ENCODE measurements around the gene ANKRD24. TPM values are rescaled to one million over a fixed set of nuclear protein-coding genes. Genes with fewer than 3 reads are reported as not detected.

The ANKRD24 gene
- total RNA-seq, 1 experiment from 2014 or later, result 0.26 TPM

GRCh38 chr19:4164262-4164661 lies 18.2 kb upstream of the ANKRD24 start:
- Histone ChIP-seq H3K4me3 (ENCODE audit: low read depth in 2 of 2, low read length in 2 of 2) (no peak overlapping the region), H3K9me3 (ENCODE audit: control insufficient read depth, insufficient read depth, low read depth, low read length) (no peaks in the 10 kb centered on the region), H3K36me3 (ENCODE audit: control insufficient read depth, insufficient read depth, low read length) (no peaks in the 10 kb centered on the region), H3K4me1 (ENCODE audit: control insufficient read depth, insufficient read depth, low read length) (no peaks in the 10 kb centered on the region), H3K27ac (ENCODE audit: low read length) (no peak overlapping the region), H3K27me3 (ENCODE audit: control insufficient read depth, insufficient read depth, low read length) (no peaks in the 10 kb centered on the region)
- in situ Hi-C loops (cut with HindIII; ENCODE audit: low pct_unique_long_range_greater_than_20kb, low sequenced_read_pairs), result no loop called here
- no TSS peak for BruUV-seq (replicated peaks)
- DNase-seq (ENCODE audit: low read depth, low spot score) (no peak), ATAC-seq (no peak)
- intact Hi-C loops (cut with micrococcal nuclease; ENCODE audit: unreplicated experiment), result no loop called here
- ChIA-PET CTCF (interaction anchor here (0.7 kb wide), 1 partner anchor 25 kb away, joined by 4 read pairs; no protein-coding TSS in a partner anchor), POLR2A (no interaction called here)
- TF ChIP-seq REST (IDR thresholded peaks at IDR 0.05; ENCODE audit: insufficient read depth in 1 of 2, low read depth in 2 of 2, low read length in 1 of 2) (no peak), POLR2AphosphoS5 (IDR thresholded peaks at IDR 0.05; ENCODE audit: low read depth, low read length) (no peak), SIN3A (IDR thresholded peaks at IDR 0.05; ENCODE audit: borderline replicate concordance, insufficient read depth, low read depth, low read length) (no peak), CTCF (IDR thresholded peaks at IDR 0.05) (no peak), TCF7L2 (IDR thresholded peaks at IDR 0.05; ENCODE audit: low read depth, low read length) (no peak)

GRCh38 chr19:4171676-4172075 lies 10.8 kb upstream of the ANKRD24 start:
- in situ Hi-C loops (cut with HindIII; ENCODE audit: low pct_unique_long_range_greater_than_20kb, low sequenced_read_pairs) (no loop called here), intact Hi-C loops (cut with micrococcal nuclease; ENCODE audit: unreplicated experiment) (no loop called here)
- ChIA-PET POLR2A (interaction anchor here (0.6 kb wide), 1 partner anchor 187 kb away, joined by 3 read pairs; the partner anchor contains the start of gene EEF2), CTCF (no interaction called here)
- no peak overlapping the region for H3K4me3 ChIP-seq (ENCODE audit: low read depth in 2 of 2, low read length in 2 of 2)
- no peaks in the 10 kb centered on the region for H3K27me3 ChIP-seq (ENCODE audit: control insufficient read depth, insufficient read depth, low read length)
- H3K9me3 ChIP-seq (ENCODE audit: control insufficient read depth, insufficient read depth, low read depth, low read length), result no peaks in the 10 kb centered on the region
- TF ChIP-seq CTCF (IDR thresholded peaks at IDR 0.05) (no peak), REST (IDR thresholded peaks at IDR 0.05; ENCODE audit: insufficient read depth in 1 of 2, low read depth in 2 of 2, low read length in 1 of 2) (peak in 1 of 2 experiments; percentile 39; a peak in 1 of 4 replicates)
- DNase-seq (ENCODE audit: low read depth, low spot score), result no peak
- H3K36me3 ChIP-seq (ENCODE audit: control insufficient read depth, insufficient read depth, low read length), result no peaks in the 10 kb centered on the region
- no peak for ATAC-seq
- H3K4me1 ChIP-seq (ENCODE audit: control insufficient read depth, insufficient read depth, low read length), result peaks cover 4% of the 10 kb centered on the region
- no peak overlapping the region for H3K27ac ChIP-seq (ENCODE audit: low read length)
- BruUV-seq (replicated peaks), result no TSS peak
